ENCODE data around the gene ACR. TPM values are rescaled to one million over a fixed set of nuclear protein-coding genes. Genes with fewer than 3 reads are reported as not detected.

The ACR gene
- total RNA-seq, 6 experiments from 2014 or later: 0.34 to 0.84 (median 0.55) TPM; not detected in 1

DNA sequence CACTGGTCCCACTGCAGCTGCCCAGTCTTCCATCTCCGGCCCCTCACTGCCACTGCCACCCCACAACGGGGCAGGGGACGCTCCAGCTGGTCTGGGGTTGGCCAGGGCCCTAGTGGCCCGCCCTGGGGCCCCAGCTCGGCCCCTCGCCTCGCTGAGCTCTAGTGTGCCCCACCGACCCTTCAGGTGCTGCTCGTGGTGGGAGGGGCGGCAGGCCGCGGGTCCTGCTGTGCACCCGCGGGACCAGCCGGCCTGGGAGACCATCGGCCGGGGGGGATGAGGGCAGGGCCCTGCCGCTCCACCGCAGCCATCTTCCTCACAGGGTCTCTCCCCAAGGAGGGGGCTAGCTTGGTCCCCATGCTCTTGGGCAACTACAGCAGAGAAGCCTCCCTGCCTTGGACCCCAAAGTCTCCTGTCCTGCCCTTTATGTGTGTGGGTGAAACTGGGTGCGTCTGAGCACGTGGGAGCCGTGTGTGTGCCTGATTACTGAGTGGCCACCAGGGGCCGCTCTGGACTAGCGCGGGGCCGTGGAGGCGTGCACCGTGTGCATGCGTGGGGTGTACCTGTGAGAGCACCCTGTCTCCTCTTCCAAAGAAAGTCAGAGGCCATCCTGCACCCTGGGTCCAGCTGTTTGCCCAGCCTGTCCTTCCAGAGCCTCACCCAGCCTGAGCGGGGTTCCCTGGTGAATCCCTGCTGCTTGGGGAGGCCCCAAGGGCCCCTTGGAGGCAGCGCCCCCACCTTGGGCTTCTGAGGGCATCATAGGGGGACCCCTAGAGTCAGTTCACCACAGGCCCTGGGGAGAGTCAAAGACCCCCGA lies 6.0 kb upstream of the ACR start:
- H3K9me3 ChIP-seq: no peaks in the 10 kb centered on the region
- no peak overlapping the region for H3K4me3 ChIP-seq
- intact Hi-C loops (cut with DNase I): no loop called here
- H3K27ac ChIP-seq: no peak overlapping the region
- H3K4me1 ChIP-seq: no peaks in the 10 kb centered on the region
- no peaks in the 10 kb centered on the region for H3K27me3 ChIP-seq
- no peaks in the 10 kb centered on the region for H3K36me3 ChIP-seq
- TF ChIP-seq POLR2A (IDR thresholded peaks at IDR 0.05): no peak
- TF ChIP-seq, protein P1, sequence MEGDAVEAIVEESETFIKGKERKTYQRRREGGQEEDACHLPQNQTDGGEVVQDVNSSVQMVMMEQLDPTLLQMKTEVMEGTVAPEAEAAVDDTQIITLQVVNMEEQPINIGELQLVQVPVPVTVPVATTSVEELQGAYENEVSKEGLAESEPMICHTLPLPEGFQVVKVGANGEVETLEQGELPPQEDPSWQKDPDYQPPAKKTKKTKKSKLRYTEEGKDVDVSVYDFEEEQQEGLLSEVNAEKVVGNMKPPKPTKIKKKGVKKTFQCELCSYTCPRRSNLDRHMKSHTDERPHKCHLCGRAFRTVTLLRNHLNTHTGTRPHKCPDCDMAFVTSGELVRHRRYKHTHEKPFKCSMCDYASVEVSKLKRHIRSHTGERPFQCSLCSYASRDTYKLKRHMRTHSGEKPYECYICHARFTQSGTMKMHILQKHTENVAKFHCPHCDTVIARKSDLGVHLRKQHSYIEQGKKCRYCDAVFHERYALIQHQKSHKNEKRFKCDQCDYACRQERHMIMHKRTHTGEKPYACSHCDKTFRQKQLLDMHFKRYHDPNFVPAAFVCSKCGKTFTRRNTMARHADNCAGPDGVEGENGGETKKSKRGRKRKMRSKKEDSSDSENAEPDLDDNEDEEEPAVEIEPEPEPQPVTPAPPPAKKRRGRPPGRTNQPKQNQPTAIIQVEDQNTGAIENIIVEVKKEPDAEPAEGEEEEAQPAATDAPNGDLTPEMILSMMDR (IDR thresholded peaks at IDR 0.05): peak; percentile 74 to 80 (median 78)
- ATAC-seq (peak; percentile 80 to 84 (median 82)), DNase-seq (peak; percentile 57 to 64 (median 63))
- 11% methylated on average over 3 of the region's 32 CpGs for WGBS (ENCODE audit: insufficient coverage, low coverage, low lambda C conversion rate, missing lambda C conversion rate)

DNA sequence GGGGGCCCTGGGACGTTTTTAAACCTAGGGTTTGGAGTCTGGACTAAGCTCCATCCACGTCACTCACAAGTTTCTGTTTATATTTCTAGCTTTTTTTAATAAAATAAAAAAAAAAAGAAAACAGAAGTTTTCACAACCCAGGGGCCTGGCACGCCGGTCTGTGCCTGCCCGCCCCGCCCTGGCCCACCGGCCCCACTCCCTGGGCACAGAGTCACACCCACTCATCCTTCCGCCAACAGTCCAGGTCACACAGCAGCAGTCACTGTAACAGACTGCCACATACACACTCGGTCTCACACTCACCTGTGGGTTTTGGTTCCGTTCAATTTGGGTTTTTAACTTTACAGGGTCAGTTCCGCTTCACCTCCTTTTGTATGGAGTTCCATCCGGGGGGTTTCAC lies 5.3 kb upstream of the ACR start:
- no peak for ATAC-seq
- no peaks in the 10 kb centered on the region for H3K4me1 ChIP-seq
- no peaks in the 10 kb centered on the region for H3K27me3 ChIP-seq
- WGBS (ENCODE audit: insufficient coverage, low coverage, low lambda C conversion rate, missing lambda C conversion rate): 68% methylated on average over 12 of the region's 12 CpGs
- H3K9me3 ChIP-seq: no peaks in the 10 kb centered on the region
- TF ChIP-seq, protein P1 (IDR thresholded peaks at IDR 0.05): no peak
- TF ChIP-seq POLR2A (IDR thresholded peaks at IDR 0.05): no peak
- intact Hi-C loops (cut with DNase I): no loop called here
- peak in 1 of 3 donors; percentile 37 for DNase-seq
- no peak overlapping the region for H3K27ac ChIP-seq
- no peaks in the 10 kb centered on the region for H3K36me3 ChIP-seq
- H3K4me3 ChIP-seq: no peak overlapping the region

DNA sequence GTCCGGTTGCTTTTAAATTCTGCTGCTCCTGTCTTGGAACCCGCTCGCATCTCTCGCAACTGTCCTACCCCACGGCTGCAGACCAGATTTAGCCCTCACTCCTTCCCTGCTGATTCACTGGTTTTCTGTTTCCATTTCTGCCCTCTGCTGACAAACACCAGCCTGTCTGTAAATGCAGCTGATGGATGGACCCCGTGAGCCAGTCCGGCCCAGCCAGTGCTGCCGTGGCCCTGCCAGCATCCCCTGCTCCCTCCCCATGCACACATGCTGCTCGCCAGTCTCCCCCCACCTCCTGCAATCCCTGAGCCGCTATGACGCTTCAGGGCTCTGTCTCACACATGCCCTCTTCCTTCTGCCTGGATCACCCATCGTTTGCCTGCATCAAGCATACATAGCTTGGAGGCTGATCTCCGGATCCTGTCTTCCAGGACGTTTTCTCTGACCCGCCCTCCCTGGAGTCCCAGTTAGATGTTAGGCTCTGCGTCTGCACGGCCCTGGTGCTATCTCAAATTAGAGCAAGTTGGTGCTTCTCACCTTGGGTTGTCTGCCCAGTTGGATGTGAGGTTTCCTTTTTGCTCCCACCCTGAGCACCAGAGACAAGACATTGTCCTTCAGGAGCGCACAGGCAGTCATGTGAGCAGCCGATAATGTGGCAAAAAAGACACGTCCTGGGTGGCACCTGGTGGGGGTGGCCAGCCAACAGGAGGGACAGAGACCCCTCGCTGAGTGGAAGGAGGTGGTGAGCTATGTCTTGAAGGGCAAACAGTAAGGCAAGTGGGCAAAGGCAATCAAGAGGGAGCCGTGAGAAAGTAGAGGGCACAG lies 4.3 kb upstream of the ACR start:
- no peaks in the 10 kb centered on the region for H3K9me3 ChIP-seq
- H3K36me3 ChIP-seq: no peaks in the 10 kb centered on the region
- TF ChIP-seq POLR2A (IDR thresholded peaks at IDR 0.05): no peak
- no peak overlapping the region for H3K4me3 ChIP-seq
- WGBS (ENCODE audit: insufficient coverage, low coverage, low lambda C conversion rate, missing lambda C conversion rate): 57% methylated on average over 22 of the region's 22 CpGs
- ATAC-seq (peak in 2 of 4 donors; percentile 4 to 5), DNase-seq (peak in 2 of 3 donors; percentile 42 to 51)
- no peaks in the 10 kb centered on the region for H3K27me3 ChIP-seq
- no peaks in the 10 kb centered on the region for H3K4me1 ChIP-seq
- no peak overlapping the region for H3K27ac ChIP-seq
- intact Hi-C loops (cut with DNase I): no loop called here

DNA sequence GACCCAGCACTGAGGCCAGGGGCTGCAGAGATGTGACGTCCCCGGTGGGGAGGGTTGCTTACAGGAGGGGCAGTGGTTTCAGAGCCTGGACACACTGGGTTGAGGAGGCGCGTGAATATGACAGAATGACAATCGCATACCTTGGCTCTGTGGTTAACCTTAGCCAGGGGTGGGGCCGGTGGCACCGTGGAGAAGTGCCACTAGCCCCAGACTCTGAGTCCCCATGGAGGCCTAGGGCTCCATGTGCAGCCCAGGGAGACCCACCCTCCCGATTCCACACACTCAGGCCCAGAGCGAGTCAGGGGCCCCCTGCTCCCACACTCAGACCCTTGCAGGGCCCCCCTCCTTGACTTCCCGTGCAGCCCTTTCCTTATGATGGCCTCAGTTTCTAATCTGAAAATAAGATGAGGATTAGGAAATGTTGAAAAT lies 3.6 kb upstream of the ACR start:
- Histone ChIP-seq H3K27ac (no peak overlapping the region), H3K36me3 (no peaks in the 10 kb centered on the region), H3K9me3 (no peaks in the 10 kb centered on the region), H3K4me1 (no peaks in the 10 kb centered on the region), H3K4me3 (no peak overlapping the region), H3K27me3 (no peaks in the 10 kb centered on the region)
- 77% methylated on average over 7 of the region's 10 CpGs for WGBS (ENCODE audit: insufficient coverage, low coverage, low lambda C conversion rate, missing lambda C conversion rate)
- no peak for TF ChIP-seq POLR2A (IDR thresholded peaks at IDR 0.05)
- TF ChIP-seq, protein P1 (IDR thresholded peaks at IDR 0.05): no peak
- intact Hi-C loops (cut with DNase I): no loop called here
- DNase-seq (peak in 1 of 3 donors; percentile 37), ATAC-seq (no peak)

All from right lobe of liver (tissue), 6 donors.